Hematopoietic multipotent progenitor cell treated with erythropoietin and hydrocortisone succinate and interleukin-3 and kit ligand, for 15 days (in vitro differentiated cells): ENCODE data around the gene GABPB2.

Source experiments
- DNase-seq: peaks from one replicate; pipeline ENCODE4 v3.0.0-alpha.2; 2015; ENCODE audit warnings: low spot score

The GABPB2 gene

DNA sequence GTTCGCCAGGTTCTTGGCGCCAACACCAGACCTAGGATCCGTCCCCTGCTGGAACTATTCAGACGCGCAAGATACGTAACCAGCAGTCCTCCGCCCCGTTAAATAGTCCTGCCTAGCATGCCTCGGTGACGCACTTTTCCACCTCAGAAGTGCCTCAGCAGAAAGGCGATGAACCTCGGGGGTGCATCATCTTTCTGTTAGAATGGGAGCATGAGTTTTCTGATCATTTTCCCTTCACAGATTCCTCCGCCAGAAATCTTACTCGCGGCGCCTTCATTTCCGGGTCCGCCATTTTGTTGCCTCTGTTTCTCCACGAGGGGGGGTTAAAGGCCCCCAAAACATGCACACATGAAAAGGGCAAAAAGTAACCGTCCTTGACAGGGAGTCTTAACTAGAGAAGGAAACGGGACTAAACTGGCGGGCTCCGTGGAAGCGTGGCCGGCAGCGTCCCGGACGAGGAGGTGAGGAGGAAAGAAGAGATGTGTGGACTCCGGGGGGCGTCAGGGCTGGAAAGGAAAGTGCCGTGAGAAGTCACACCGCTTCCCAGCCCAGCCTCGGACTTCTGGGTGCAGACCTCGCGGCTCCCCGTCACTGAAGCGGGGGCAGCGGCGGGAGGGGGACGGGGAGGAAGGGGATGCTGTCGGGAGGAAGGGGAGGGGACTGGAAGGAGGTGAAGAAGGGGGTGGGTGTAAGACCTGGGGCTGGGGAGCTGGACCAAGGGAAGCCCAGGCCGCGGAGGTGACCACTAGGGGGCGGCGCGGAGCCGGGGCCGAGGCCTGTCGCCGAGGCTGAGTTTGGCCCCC lies at the start of gene GABPB2:
Gene GABPB2 (plus strand): TSS at position 288 of the 803 bp plus-strand sequence. CDS start 17,429 bp downstream, outside the sequence.
- peak; percentile 91 for DNase-seq

DNA sequence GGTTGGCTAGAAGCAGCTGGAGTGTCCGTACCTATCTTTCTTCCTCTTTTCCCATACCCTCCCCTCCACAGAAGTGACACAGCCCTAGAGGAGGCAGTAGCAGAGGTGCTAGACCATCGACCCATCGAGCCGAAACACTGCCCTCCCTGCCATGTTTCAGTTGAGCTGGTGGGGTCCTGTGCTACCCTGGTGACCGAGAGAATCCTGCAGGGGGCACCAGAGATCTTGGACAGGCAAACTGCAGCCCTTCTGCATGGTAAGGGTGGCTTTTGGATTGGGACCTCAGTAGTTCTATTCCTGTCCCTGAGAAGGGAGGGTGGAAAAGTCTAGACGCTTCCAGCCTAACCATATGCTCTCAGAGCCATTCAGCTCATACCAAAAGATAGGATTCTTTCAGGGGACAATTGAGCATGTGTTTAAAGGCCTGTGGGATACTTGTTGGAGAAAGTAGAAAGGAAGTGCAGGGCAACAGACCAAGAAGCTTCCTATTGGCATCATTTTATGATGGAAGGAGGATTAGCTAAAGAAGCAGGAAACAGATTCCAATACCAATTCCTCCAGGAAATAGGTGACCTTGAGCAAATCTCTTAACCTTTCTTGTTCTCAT lies 45.9 kb upstream of the GABPB2 start:
- DNase-seq: peak; percentile 78

DNA sequence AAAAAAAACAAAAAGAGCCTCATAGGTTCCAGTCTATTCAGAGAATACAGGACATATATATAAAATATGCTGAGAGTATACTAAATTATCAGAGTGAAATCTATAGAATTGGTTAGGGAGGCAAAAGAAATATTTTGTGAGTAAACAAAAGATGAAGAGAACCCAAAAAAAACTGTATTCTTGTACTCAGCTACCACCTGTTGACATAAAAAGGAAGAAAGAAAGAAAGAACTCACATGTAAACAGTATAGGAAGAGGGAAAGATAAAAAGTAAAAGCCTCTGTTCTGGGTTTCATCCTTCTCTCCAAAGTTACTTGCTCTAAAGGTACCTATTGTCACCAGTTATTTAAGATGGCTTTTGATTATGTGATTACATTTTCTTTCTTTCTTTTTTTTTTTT lies 44.1 kb upstream of the GABPB2 start:
- no peak for DNase-seq

DNA sequence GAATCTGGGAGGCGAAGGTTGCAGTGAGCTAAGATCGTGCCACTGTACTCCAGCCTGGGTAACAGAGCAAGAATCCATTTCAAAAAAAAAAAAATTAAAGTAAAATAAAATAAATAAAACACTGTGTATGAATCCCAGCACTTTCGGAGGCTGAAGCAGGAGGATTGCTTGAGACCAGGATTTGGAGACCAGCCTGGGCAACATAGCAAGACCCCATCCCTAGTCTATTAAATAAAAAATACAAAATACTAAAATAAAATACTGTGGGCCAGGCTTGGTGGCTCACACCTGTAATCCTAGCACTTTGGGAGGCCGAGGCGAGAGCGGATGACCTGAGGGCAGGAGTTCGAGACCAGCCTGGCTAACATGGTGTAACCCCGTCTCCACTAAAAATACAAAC lies 38.4 kb upstream of the GABPB2 start:
- no peak for DNase-seq

DNA sequence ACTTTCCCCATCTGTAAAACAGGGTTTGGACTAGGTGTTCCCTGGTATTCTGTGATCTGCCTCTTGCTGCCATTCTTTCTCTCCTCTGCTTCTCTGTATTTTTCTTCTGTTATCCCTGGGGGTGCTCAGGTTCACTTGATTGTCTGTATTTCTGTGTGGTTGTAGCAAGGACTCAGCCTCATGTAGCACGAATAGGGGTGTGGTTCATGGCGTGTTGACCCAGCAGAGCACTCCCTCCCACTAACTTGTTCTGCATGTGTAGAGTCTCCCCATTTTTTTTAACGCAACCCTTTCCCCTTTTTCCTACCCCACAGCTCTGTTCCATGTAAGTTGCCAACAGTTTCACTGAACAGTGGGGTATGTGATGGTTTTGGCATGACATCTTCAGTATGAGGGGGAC lies 35.4 kb upstream of the GABPB2 start:
- no peak for DNase-seq

DNA sequence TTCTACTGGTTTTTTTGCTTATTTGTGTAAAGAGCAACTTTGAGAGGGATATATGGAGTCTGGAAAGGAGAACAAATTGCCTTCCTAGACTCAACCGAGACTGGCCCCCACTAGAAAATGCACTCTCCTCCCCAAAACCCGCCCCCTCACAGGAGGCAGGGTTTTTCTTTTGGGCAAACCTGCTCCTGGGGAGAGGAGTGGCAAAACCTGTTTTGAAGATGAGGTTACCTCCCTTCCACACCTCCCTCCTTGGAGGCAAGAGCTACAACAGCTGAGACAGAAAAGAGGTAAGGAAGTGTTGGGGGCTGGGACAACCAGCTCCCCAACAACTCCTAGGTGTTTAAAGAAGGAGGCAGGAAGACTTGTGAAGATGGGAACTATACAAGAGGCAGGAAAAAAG lies 34.2 kb upstream of the GABPB2 start, which contains the start of gene BNIPL:
Gene BNIPL (plus strand): TSS at position 231 of the 400 bp plus-strand sequence. CDS start 140 bp downstream, at position 371.
- no peak for DNase-seq

DNA sequence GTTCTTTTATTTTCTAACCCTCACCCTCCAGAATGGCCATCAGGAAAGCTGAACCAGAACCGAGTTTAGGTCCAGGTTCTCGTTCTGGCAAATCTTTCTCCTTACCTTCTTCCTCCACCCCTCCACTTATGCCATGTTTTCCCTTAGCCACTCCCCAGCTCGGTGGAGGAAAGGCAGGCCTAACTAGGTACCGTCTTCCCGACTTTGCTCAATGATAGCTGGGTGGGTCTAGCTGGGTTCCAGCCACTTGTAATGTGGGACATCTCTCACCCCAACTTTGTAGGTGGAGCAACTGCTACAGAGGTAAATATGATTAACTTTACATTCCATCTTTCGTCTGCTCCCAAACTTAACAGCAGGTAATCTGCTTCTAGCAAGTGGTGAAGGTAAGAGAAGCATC lies 33.5 kb upstream of the GABPB2 start:
- DNase-seq: no peak

DNA sequence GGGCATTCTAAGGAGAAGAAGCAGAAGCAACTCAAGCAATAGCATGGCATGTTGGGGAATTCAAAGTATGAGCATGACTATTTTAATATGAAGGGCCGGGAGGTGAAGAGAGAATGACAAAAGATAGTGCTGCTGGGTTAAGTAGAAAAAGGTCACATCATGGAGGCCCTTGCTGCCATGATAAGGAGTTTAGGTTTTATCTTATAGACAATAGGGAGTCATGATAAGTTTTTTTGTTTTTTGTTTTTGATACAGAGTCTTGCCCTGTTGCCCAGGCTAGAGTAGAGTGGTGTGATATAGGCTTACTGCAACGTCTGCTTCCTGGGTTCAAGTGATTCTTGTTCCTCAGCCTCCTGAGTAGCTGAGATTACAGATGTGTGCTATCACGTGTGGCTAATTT lies 31.0 kb upstream of the GABPB2 start:
- DNase-seq: no peak

DNA sequence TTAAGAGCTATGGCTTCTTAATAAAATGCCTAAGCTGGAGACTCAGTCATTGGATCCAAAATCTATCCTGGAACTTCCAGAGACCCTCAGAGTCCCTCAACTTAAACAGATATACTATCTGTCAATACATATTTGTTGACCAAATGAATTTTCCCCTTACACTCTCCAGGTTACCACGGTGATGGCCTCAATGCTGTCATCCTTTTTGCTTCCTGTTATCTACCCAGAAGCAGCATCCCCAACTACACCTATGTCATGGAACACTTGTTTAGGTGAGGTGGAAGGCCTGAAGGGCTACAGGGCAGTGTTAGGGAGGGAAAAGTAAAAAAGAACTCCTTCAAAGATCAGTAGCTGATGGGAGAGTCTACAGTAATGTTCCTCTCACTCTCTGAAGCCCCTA lies 27.4 kb upstream of the GABPB2 start:
- no peak for DNase-seq

DNA sequence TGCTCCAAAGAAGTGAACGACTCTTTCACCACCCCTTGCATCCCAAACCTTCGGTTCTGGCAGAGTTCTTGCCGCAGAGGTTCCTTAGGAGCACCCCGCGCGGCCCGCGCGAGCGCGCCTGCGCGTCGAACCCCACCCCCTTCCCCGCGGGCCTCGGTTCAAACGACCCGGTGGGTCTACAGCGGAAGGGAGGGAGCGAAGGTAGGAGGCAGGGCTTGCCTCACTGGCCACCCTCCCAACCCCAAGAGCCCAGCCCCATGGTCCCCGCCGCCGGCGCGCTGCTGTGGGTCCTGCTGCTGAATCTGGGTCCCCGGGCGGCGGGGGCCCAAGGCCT lies 23.0 kb upstream of the GABPB2 start, which contains the start of gene C1orf56:
Gene C1orf56 (plus strand): TSS at position 161 of the 334 bp plus-strand sequence. CDS start 97 bp downstream, at position 258.
- peak; percentile 27 for DNase-seq

DNA sequence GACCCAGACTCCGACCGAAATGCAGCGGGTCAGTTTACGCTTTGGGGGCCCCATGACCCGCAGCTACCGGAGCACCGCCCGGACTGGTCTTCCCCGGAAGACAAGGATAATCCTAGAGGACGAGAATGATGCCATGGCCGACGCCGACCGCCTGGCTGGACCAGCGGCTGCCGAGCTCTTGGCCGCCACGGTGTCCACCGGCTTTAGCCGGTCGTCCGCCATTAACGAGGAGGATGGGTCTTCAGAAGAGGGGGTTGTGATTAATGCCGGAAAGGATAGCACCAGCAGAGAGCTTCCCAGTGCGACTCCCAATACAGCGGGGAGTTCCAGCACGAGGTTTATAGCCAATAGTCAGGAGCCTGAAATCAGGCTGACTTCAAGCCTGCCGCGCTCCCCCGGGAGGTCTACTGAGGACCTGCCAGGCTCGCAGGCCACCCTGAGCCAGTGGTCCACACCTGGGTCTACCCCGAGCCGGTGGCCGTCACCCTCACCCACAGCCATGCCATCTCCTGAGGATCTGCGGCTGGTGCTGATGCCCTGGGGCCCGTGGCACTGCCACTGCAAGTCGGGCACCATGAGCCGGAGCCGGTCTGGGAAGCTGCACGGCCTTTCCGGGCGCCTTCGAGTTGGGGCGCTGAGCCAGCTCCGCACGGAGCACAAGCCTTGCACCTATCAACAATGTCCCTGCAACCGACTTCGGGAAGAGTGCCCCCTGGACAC lies 22.5 kb upstream of the GABPB2 start:
- peak; percentile 55 for DNase-seq

DNA sequence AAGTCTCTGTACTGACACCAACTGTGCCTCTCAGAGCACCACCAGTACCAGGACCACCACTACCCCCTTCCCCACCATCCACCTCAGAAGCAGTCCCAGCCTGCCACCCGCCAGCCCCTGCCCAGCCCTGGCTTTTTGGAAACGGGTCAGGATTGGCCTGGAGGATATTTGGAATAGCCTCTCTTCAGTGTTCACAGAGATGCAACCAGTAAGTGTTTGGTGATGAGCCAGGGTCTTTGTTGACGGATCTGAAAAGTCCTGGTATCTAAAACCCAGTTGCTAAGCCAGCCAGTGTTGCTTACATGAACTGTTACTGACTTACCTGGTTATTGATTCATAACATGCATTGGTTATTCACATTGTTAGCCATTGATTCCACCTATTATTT lies 21.9 kb upstream of the GABPB2 start:
- DNase-seq: no peak

DNA sequence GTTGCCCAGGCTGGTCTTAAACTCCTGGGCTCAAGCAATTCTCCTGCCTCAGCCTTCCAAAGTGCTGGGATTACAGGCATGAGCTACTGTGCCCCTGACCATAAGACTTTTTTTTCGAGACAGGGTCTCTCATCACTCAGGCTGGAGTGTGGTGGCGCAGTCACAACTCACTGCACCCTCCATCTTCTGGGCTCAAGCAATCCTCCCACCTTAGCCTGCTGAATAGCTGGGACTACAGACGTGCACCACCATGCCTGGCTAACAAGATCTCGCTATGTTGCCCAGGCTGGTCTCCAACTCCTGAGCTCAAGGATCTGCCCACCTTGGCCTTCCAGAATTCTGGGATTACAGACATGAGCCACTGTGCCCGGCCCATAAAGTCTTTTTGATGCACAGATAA lies 21.1 kb upstream of the GABPB2 start:
- no peak for DNase-seq

DNA sequence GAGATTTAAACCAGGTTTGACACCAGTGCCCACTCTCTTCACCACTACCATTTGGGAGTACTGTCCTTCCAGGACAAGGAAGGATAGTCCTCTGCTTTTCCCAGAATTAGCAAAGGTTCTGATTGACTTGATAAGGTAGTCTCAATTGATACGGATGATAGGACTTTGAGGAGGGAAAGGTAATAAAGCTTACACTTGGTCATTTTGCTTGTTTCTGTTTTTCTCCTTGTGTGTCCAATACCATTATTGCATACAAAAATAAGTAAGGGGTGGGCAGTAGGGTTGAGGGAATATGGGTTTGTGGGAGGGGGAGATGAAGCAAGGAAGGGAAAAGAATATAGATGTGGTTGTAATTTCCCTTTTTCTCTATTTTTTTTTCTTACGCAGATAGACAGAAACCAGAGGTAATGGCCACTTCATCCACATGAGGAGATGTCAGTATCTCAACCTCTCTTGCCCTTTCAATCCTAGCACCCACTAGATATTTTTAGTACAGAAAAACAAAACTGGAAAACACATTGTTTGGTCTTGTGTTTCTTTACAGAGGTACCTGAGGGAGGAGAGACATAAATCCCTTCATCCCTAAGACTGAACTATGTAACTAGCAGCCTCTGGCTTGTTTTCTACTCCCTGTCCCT lies 20.4 kb upstream of the GABPB2 start:
- DNase-seq: no peak

DNA sequence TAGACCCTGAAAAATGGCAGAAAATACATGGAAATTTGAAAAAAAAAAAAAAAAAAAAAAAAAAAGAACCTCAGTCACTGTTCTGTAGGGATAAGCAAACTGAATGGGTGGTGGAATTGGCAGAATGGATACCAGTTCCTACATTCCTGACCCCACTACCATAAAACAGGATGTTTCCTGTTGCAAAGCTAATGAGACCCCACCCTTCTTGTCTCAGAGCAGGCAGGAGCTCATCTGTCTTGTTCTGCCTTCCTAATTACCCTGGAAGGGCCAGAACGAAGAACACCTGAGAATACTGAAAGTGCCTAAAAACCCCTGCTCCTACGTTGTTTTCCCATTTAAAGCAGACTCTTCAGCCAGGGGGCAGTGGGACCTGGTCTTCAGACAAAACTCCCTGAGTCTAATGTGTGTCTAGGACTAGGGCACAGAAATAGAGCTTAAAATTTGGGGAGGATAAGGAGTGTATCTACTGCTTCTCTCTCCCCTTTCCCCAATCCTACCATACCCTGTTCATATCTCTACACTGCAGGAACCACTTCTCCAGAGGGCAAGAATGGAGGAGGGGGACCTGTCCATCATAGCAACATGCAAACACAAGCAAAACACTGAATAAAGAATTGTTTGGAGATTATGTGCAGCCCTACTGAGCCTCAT lies 19.1 kb upstream of the GABPB2 start:
- DNase-seq: no peak

DNA sequence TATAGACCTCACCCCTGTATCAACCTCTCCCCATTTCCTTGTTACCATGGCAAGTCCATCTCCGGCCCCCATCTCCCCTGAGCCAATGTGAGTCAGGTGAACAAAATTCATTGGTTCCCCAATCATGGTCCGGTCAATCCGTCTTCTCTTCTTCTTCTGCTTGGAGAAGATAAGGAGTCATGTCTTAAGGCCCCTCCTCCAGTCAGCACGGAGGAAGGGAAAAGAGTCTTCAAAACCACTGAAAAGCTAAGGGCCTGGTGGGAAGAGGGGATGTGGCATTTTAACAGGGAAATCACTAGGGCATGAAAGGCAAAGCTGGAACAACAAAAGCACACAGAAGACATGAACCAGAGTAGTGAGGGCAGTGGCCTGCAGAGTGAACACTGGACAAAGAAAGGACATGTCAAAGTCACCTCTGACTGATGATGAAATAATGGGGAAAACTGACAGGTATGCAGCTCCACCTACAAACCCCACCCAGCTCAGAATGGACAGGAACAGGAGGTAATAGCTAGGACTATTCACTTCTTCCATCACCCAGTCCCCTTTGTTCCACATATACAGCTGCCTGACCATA lies 15.5 kb upstream of the GABPB2 start:
- no peak for DNase-seq

DNA sequence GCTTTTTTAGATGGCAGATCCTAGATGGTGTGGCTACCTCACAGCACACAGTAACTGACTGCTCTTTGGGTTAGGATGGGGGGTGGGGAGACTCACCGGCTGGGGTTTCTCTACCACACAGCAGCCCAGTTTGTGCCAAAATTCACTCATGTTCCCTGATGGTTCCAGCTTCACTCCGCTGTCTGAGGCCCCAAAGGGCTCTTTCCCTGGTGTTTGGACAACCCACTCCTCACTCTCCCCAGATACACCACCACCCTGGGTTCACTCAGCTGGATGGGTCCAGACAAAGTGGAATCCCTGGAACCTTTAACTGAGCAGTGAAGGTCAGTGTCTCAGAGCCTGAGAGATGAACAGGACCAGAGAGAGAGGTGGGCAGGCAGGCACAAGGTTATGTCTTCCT lies 15.0 kb upstream of the GABPB2 start:
- DNase-seq: no peak

DNA sequence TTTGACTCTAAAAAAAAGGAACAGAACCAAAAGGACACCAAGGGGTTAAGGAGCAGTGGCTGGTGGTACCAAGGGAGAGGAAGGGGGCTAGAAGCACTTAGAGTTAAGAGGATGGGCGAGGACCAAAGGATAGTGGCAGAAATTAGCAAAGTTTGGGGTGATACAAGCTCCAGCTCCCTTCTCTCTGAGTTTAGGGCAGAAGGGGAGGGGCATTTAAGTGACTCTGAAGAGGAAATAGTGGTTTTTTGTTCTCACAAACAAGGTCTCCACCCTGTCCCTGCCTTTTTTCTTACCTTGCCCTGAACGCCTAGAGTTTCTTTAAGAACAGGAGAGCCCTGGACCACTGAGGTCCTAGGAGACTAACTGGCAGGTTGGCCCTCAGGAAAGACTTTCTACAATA lies 14.4 kb upstream of the GABPB2 start:
- DNase-seq: no peak

DNA sequence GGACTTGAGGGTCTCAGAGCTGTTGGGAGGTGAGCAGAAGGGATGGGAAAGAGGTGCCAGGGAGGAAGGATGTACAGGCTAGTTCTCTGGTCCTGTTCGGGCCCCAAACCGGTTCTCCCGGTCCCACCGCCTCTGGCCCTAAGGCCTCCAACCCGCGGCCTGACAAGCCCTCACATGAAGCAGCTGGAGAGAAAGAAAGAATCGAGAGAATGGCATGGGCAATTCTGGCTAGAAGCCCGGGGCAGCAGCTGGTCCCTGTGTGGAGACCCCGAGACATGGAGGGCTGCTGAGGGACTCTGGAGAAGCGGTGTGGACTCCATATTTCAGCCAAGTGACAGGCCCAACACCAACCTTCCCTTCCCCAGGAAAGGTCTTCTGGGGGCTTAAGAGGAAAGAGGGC lies 11.9 kb upstream of the GABPB2 start:
- DNase-seq: peak; percentile 12

DNA sequence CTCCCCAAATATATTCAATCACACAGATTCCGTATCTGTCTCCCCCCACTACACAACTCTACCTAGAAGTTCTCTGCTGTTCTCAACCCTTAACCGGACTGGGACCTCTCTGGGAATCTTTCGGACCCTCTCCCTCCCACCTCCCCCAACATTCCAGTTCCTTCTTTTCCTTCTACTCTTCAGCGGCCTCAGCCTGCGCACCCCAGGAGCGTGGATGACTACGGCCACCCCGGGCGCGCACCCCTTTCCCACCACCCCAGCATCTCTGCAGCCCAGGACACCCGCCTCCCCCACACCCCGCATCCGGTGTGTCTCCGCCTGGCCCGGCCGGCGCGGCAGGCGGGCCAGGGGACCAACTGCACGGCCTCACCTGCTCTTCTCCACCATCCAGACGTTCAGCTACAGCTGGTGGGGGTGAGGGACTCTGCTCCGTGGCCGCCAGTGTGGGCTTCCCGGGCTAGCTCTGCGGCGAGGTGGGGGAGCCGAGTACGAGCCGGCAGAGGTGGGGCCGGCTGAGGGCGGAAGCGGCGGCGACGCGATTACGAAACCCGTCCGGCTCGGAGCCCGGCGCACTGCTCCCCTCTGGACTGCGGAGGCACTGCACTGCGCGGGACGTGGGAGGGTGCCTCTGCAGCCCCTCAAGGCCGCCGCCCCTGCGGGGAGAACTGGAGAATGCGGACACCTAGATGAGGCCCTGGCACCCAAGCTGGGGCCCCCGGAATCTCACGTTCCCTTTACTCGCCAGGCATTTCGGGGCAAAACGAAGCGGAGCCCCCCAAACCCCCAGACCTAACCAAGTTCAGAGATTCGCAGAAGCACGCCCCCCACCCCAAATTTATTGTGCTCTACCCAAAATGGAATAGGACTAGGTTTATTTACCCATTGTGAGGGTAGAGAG lies 11.2 kb upstream of the GABPB2 start, which contains the start of gene CDC42SE1:
Gene CDC42SE1 (minus strand): TSS at position 514 of the 898 bp plus-strand sequence. CDS start 3,892 bp downstream, outside the sequence.
- DNase-seq: peak; percentile 82
